RWPE1 (cell line): ENCODE data around the gene DMD.
"Not testable (repeated sequence)": the region's sequence is repeated elsewhere in the genome, so short reads cannot be mapped to it uniquely, and the experiment has no call there.

ENCODE experiments used
- CTCF ChIA-PET: fragments of 350-600 bp; sonication (Branson Sonifier 250); formaldehyde crosslinking; extraction: SDS; loops from one replicate; lab custom pipeline; 2021; lab: Yijun Ruan, JAX
- POLR2A ChIA-PET: fragments of 400-600 bp; formaldehyde crosslinking; extraction: SDS; loops from one replicate; lab custom pipeline; 2020; ENCODE audit warnings: antibody characterized with exemption; ENCODE audit not compliant: low non-redundant PET; lab: Yijun Ruan, JAX
- DNase-seq: peaks from one replicate; pipeline ENCODE4 v3.0.0; 2012; ENCODE audit warnings: low spot score
- H3K27ac ChIP-seq: fragments of 450-650 bp; 2 replicates; pipeline ENCODE4 v1.5.1; 2017
- CTCF ChIP-seq: fragments of 450-650 bp; conservative IDR thresholded peaks from 2 replicates; pipeline ENCODE4 v1.5.1; 2017; ENCODE audit warnings: low read depth, mild to moderate bottlenecking

DMD gene

GRCh38 chrX:31388946-31389345 is 1822.4 kb downstream of the DMD start:
- no peak for TF ChIP-seq CTCF
- ChIA-PET POLR2A (no interaction called here), CTCF (no interaction called here)
- no peak overlapping the region for H3K27ac ChIP-seq
- DNase-seq, result no peak

- ChIA-PET POLR2A (no interaction called here), CTCF (no interaction called here)
- no peak overlapping the region for H3K27ac ChIP-seq
- DNase-seq, result no peak
- no peak for TF ChIP-seq CTCF
Observed at GRCh38 chrX:31384471-31384870, 1826.9 kb downstream of the DMD start.

GRCh38 chrX:31383991-31384390 is 1827.4 kb downstream of the DMD start:
- POLR2A ChIA-PET, result no interaction called here
- H3K27ac ChIP-seq, result no peak overlapping the region
- CTCF ChIA-PET, result no interaction called here
- TF ChIP-seq CTCF, result no peak
- DNase-seq, result no peak

- DNase-seq, H3K27ac ChIP-seq, POLR2A ChIA-PET, CTCF ChIA-PET: not testable (repeated sequence)
Observed at GRCh38 chrX:31378973-31379372, 1832.4 kb downstream of the DMD start.

- CTCF ChIA-PET, DNase-seq, H3K27ac ChIP-seq, POLR2A ChIA-PET: not testable (repeated sequence)
Observed at GRCh38 chrX:31377821-31378220, 1833.5 kb downstream of the DMD start.

GRCh38 chrX:31376408-31377022 is 1834.8 kb downstream of the DMD start:
- CTCF ChIA-PET, result no interaction called here
- POLR2A ChIA-PET, result no interaction called here
- no peak overlapping the region for H3K27ac ChIP-seq
- no peak for DNase-seq
- no peak for TF ChIP-seq CTCF

GRCh38 chrX:31374786-31375185 is 1836.6 kb downstream of the DMD start:
- DNase-seq, result no peak
- ChIA-PET CTCF (no interaction called here), POLR2A (no interaction called here)
- no peak for TF ChIP-seq CTCF
- H3K27ac ChIP-seq, result no peak overlapping the region

GRCh38 chrX:31371956-31372355 is 1839.4 kb downstream of the DMD start:
- no peak for DNase-seq
- TF ChIP-seq CTCF, result no peak
- no peak overlapping the region for H3K27ac ChIP-seq
- POLR2A ChIA-PET, result no interaction called here
- CTCF ChIA-PET, result no interaction called here
